ENCODE data around the gene SOX18.

SOX18 gene

DNA sequence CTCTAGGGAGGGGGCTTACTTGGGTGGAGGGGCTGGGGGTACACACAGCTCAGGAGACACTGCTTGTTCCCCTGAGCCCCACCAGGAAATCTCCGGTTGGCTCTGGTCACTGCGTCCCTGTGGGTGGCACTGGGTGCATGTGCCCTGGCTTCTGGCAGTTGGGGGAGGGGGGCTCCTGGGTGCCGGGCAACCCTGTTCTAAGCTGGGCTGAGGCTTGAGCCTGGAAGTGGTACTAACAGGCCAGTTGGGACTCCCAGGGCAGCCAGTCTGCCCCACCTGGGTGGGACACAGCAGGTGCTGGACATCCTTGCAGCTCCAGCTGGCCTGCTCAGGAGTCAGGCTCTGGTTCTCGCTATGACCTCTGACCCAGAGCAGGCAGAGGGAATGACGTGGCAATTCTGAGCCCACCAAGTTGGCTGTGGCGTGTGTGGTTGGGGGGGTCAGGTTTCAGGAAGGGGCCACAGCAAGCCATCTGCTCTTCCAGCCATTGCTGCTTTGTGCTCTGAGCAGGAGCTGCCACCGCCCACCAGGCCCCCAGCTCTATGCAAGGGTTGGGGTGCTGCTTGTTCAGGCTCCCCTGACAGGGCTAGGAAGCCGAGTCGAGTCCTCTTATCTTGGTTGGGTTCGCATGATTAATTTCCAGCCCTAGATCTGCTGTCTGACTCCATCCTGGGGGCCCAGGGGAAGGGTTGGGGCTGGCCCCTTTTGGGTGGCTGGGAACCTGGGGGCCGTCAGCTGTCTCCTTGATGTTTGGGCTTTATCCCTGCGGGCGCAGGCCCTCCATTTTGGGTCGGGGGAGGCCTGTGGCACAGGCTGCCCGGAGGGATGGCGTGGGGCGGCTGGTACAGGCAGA lies 12.9 kb downstream of the SOX18 start:
- DNase-seq = no peak

GRCh38 chr20:64035933-64036345 lies 13.5 kb downstream of the SOX18 start, which contains the start of gene C20orf204:
C20orf204 (plus strand) TSS chr20:64036182; CDS start chr20:64036324, 142 bp downstream.
- DNase-seq = no peak

GRCh38 chr20:64035066-64035932 lies 14.1 kb downstream of the SOX18 start:
- DNase-seq = no peak

DNA sequence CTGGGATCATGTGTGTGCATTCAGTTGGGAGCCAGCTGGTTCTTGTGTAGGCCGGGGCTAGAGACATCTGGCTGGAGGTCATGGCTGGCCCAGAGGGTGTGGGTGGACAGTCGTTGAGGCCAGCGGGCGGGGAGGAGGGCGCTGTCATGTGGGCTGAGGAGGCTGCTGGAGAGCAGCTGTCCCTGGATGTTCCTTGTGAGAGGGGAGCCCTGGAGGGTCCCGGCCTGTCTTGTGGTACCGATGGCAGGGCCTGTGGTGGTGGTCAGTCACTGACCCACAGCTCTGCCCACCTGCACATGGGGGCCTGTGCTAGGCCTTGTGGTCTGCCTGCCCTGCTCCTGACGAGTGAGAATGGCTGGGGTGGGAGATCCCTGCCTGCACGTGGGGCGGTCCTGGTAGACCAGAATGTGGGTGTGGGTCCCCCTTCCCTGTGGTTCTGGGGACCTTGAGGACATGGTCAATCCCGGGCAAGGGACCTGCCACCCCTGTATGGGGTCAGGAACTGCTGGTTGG lies 15.4 kb downstream of the SOX18 start:
- DNase-seq = no peak

- DNase-seq = no peak
Observed at GRCh38 chr20:64032706-64033624, 16.5 kb downstream of the SOX18 start.

- DNase-seq = no peak
Observed at GRCh38 chr20:64031822-64032314, 17.6 kb downstream of the SOX18 start.

GRCh38 chr20:64030371-64031134 lies 18.9 kb downstream of the SOX18 start:
- no peak for DNase-seq

GRCh38 chr20:64029293-64030117 lies 19.9 kb downstream of the SOX18 start:
- no peak for DNase-seq

GRCh38 chr20:64027981-64028685 lies 21.3 kb downstream of the SOX18 start:
- DNase-seq = no peak

- DNase-seq = no peak
Observed at GRCh38 chr20:64025826-64026412, 23.5 kb downstream of the SOX18 start.

DNA sequence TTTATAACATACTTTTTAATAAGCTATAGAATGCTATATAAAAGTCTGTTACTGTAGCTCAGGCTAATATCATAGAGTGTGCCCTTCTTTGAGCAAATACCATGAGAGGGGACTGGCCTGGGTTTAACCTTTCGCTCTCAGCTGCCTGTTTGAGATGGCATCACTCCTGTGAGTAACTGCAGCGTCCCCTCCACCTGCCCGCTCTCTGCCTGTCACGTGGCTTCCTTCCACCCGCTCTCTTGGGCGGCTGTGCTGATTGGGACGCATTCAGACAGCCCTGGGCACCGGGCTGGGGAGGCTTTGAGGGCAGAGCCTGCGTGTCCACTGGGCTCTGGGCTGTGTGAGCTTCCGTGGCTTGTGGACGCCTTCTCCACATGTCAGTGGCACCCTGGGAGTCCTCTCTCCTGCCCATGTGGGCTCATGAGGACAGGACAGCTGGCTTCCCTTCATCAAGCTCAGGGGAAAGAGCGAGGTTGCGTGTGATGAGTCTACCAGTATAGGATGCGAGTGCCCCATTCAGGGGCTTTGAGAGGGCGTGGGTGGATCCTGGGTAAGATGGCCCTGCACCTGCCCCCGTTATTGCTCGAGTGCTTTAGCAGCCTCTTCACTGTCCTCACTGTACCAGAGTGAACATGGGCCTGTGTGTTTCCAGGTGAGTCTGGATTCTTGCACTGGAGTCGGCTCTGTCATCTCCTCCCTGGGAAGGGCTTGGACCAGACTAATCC lies 24.2 kb downstream of the SOX18 start:
- no peak for DNase-seq

DNA sequence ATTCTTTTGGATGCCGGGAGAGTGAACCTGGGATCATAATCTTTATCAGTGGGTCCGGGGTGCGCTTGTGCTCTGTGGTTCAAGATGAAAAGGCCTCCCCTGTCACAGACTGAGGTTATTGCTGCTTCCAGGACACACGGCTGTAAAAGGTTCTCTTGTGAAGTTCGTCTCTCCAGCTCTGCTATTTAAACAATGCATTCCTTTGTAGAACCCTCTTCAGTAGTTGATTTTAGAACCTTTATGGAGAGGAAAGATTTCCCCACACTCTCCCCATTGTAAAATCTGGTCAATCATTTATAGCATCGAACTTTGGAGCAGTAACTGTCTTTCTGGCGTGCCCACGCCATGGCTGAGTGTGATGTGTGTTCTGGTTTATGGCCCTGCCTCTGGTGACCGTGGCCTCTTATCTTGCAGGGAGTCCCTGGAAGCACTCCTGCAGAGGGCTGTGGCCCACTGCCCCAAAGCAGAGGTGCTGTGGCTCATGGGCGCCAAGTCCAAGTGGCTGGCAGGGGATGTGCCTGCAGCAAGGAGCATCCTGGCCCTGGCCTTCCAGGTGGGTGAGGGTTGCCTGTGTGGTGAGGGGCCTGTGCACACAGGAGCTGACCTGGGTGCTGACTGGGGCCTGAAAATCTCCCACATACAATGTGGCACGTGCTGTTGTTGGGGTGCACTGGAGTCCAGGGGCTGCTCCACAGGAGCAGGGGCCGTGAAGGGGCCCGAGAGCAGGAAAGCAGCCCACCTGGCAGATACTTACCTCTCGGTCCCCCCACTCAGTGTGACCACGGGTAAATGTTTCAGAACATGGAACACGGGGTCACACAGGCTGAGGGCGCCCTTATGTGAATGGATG lies 25.1 kb downstream of the SOX18 start:
- no peak for DNase-seq

DNA sequence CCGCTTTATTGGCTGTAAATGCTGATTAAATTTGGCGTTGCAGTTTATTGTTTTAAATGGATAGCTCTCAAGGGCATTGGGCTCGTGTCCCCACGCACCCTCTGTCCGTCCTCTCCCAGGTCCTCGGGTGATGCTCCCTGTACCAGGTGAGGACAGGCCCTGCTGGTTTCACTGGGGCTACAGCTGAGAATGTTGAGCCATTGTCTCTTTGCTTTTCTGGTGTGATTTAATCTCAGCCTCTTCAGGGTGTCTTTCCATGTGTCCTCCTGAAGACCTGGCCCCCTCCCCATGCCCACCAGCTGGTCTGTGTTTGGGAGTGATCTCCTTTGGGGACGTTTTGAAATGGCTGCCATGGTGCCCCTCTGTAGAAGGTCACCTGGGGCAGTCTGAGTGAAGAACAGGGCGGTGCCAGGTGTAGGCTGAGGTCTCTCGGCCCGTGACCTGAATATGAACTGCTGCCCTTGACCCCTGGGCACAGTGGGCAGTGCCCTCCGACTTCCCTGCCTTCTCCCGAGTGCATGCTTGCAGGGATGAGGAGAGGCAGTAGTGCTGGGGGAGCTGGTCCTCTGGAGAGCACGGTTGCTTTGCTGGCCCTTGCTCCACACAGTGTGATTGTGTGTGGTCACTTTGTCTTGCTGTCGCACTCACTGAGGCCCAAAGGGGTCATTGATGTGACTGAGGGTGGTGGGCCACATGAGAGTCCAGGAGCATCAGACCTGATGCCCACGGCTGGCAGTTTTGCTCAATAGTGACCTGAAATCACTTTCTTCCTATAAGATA lies 25.9 kb downstream of the SOX18 start:
- DNase-seq = no peak

GRCh38 chr20:64022671-64023360 lies 26.6 kb downstream of the SOX18 start:
- DNase-seq = no peak

GRCh38 chr20:64021124-64021975 lies 28.1 kb downstream of the SOX18 start:
- DNase-seq = no peak
